ENCODE results near the gene HIGD2A. TPM values are rescaled to one million over a fixed set of nuclear protein-coding genes. Genes with fewer than 3 reads are reported as not detected.

The HIGD2A gene
- total RNA-seq, 1 donor from 2014 or later, result 88.3 TPM

DNA sequence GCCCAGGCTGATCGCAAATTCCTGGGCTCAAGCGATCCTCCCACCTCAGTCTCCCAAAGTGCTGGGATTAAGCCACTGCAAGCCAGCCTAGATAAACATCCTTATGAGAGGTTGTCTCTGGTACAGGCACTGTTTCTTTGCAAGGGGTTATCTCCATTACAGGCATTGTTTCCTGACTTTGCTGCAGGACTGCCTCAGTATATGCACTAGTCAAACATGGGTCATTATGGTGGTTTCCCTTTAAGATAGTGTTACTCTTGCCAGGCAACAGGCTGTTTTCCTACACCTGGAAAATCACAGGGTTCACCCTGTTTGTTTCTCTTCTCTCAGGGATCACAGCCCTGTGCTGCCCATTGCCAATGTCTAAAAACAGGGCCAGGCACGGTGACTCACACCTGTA, 35.6 kb downstream of the HIGD2A start:
- Mint-ChIP-seq H3K36me3 (no peaks in the 10 kb centered on the region), H3K9me3 (peaks cover 4% of the 10 kb centered on the region), H3K27me3 (peaks cover 9% of the 10 kb centered on the region)

DNA sequence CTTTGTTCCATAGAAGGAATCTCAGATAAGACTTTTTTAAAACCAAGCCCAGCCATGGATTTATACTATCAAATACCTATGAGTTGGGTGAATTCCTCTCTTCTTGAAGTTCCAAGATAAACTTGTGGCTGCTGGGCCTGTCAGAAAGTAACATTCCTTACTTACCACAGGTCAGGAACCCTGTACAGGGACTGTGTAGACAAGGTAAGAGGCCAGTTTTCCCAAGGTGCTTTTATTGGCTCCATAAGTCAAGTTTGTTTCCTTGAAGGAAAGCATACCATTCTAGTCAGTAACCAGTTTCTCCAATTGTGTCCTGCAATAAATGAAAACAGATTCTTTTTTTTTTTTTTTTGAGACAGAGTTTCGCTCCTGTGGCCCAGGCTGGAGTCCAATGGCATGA, 36.6 kb downstream of the HIGD2A start:
- Mint-ChIP-seq H3K9me3 (peaks cover 4% of the 10 kb centered on the region), H3K27me3 (peaks cover 8% of the 10 kb centered on the region), H3K27ac (no peak overlapping the region), H3K36me3 (no peaks in the 10 kb centered on the region), H3K4me1 (ENCODE audit: unreplicated experiment) (no peaks in the 10 kb centered on the region), H3K4me3 (no peak overlapping the region)
- TF ChIP-seq, protein P1, sequence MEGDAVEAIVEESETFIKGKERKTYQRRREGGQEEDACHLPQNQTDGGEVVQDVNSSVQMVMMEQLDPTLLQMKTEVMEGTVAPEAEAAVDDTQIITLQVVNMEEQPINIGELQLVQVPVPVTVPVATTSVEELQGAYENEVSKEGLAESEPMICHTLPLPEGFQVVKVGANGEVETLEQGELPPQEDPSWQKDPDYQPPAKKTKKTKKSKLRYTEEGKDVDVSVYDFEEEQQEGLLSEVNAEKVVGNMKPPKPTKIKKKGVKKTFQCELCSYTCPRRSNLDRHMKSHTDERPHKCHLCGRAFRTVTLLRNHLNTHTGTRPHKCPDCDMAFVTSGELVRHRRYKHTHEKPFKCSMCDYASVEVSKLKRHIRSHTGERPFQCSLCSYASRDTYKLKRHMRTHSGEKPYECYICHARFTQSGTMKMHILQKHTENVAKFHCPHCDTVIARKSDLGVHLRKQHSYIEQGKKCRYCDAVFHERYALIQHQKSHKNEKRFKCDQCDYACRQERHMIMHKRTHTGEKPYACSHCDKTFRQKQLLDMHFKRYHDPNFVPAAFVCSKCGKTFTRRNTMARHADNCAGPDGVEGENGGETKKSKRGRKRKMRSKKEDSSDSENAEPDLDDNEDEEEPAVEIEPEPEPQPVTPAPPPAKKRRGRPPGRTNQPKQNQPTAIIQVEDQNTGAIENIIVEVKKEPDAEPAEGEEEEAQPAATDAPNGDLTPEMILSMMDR (conservative IDR thresholded peaks at IDR 0.05), result no peak
- no peak for DNase-seq (ENCODE audit: extremely low spot score, unreplicated experiment)

More for the DNA sequence above, 35.6 kb downstream of the HIGD2A start:
- TF ChIP-seq, protein P1 (conservative IDR thresholded peaks at IDR 0.05), result no peak
- H3K4me3 Mint-ChIP-seq, result no peak overlapping the region
- DNase-seq (ENCODE audit: extremely low spot score, unreplicated experiment), result no peak
- no peaks in the 10 kb centered on the region for H3K4me1 Mint-ChIP-seq (ENCODE audit: unreplicated experiment)
- H3K27ac Mint-ChIP-seq, result no peak overlapping the region

DNA sequence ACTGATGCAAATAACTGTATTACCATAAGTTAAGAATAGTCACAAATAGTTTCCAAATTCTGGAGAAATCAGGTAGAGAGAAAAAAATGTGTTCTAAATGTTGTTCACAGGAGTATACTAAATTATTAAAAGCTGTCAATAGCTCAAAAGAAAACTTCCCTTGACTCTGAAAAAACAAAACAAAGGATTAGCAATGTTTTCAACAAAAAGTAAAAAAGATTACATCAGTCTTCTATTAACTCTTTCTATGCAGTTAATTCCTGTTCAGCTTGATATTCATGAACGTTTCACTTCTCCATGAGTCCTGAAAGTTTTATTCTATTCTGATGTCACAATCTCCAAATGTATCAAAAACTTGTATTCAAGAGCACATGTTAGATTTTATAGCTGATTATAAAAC, 37.2 kb downstream of the HIGD2A start:
- no peak overlapping the region for H3K4me3 Mint-ChIP-seq
- no peaks in the 10 kb centered on the region for H3K36me3 Mint-ChIP-seq
- TF ChIP-seq, protein P1 (conservative IDR thresholded peaks at IDR 0.05), result no peak
- DNase-seq (ENCODE audit: extremely low spot score, unreplicated experiment), result no peak
- H3K27ac Mint-ChIP-seq, result no peak overlapping the region
- H3K27me3 Mint-ChIP-seq, result peaks cover 9% of the 10 kb centered on the region
- H3K4me1 Mint-ChIP-seq (ENCODE audit: unreplicated experiment), result no peaks in the 10 kb centered on the region
- peaks cover 4% of the 10 kb centered on the region for H3K9me3 Mint-ChIP-seq

DNA sequence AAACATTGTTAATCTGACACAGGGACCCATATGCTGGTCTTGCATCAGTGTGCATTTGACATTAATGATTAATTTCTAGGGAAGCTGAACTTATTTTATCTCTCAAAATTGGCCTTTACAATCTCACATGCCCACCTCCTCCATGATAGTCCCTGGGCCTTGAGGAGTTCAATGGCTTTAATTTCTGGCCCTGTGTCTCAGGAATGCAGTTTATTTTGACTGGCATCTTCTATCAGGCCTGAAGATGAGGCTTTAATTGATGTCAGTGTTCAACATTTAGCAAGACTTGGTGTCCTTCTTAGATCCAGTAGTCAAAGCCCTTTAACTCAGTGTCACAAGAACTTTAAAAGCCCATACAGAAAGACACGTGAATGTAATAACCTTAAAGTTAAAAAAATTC, 38.3 kb downstream of the HIGD2A start:
- Mint-ChIP-seq H3K27ac (no peak overlapping the region), H3K4me1 (ENCODE audit: unreplicated experiment) (no peaks in the 10 kb centered on the region), H3K9me3 (peaks cover 4% of the 10 kb centered on the region), H3K4me3 (no peak overlapping the region), H3K36me3 (no peaks in the 10 kb centered on the region), H3K27me3 (peaks cover 10% of the 10 kb centered on the region)
- TF ChIP-seq, protein P1 (conservative IDR thresholded peaks at IDR 0.05), result no peak
- DNase-seq (ENCODE audit: extremely low spot score, unreplicated experiment), result no peak

DNA sequence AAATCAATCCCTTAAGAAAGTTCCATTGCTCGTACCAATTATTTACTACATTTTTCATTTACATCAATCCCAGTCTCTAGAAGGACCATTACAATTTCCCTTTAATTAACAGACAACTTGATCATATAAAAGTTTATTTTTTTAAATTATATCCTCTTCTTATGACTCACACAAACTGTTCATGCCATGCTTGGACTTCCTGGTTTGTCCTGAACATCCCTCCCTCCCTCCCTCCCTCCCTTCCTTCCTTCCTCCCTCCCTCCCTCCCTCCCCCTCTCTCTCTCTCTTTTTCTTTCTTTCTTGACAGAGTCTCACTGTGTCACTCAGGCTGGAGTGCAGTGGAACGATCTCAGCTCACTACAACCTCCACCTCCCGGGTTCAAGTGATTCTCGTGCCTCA, 39.4 kb downstream of the HIGD2A start:
- Mint-ChIP-seq H3K4me3 (no peak overlapping the region), H3K27me3 (peaks cover 12% of the 10 kb centered on the region), H3K4me1 (ENCODE audit: unreplicated experiment) (no peaks in the 10 kb centered on the region), H3K27ac (no peak overlapping the region), H3K36me3 (no peaks in the 10 kb centered on the region), H3K9me3 (peaks cover 4% of the 10 kb centered on the region)
- TF ChIP-seq, protein P1 (conservative IDR thresholded peaks at IDR 0.05), result no peak
- DNase-seq (ENCODE audit: extremely low spot score, unreplicated experiment), result no peak

DNA sequence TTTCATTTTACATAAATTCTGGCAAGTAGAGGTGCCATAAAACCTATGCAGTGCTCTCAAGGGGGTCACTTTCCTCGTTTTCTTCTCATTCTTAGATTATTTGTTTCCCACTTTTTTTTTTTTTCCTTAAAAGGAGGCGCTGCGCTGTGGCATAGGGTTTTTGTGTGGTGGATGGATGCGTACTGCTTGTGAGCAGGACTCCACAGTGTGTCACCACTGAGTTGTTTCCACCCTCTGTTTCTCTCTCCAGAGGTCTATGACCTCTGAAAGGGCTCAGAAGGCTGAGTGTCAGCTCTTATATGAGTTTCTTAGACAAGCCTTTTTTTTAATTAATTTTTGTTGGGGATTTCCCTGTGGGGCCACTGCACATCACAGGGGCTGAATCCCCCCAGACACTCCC, 41.4 kb downstream of the HIGD2A start:
- Mint-ChIP-seq H3K4me1 (ENCODE audit: unreplicated experiment) (no peaks in the 10 kb centered on the region), H3K36me3 (no peaks in the 10 kb centered on the region), H3K4me3 (no peak overlapping the region), H3K27me3 (peaks cover 12% of the 10 kb centered on the region), H3K9me3 (peaks cover 4% of the 10 kb centered on the region), H3K27ac (no peak overlapping the region)
- no peak for DNase-seq (ENCODE audit: extremely low spot score, unreplicated experiment)
- TF ChIP-seq, protein P1 (conservative IDR thresholded peaks at IDR 0.05), result no peak

All from type B pancreatic cell (in vitro differentiated cells).